NB4 (cell line): ENCODE data around the gene PLXNA2.

Source experiments
- CTCF ChIP-seq: IDR thresholded peaks from one replicate; pipeline ENCODE4 v1.5.1; 2012; ENCODE audit warnings: low read depth, low read length
- MAX ChIP-seq: IDR thresholded peaks from 2 replicates; pipeline ENCODE4 v1.6.1; 2011; ENCODE audit warnings: low read depth, low read length

- TF ChIP-seq MAX (no peak), CTCF (no peak)
These were observed 166.7 kb downstream of the PLXNA2 start for GRCh38 chr1:208077232-208078075.
